ENCODE measurements around the gene MIGA2. TPM values are rescaled to one million over a fixed set of nuclear protein-coding genes. Genes with fewer than 3 reads are reported as not detected.
"Not testable (repeated sequence)": the region's sequence is repeated elsewhere in the genome, so short reads cannot be mapped to it uniquely, and the experiment has no call there.

MIGA2 gene
- total and polyA plus RNA-seq, 5 donors from 2014 or later, result 6.3 to 48.5 (median 7.8) TPM

DNA sequence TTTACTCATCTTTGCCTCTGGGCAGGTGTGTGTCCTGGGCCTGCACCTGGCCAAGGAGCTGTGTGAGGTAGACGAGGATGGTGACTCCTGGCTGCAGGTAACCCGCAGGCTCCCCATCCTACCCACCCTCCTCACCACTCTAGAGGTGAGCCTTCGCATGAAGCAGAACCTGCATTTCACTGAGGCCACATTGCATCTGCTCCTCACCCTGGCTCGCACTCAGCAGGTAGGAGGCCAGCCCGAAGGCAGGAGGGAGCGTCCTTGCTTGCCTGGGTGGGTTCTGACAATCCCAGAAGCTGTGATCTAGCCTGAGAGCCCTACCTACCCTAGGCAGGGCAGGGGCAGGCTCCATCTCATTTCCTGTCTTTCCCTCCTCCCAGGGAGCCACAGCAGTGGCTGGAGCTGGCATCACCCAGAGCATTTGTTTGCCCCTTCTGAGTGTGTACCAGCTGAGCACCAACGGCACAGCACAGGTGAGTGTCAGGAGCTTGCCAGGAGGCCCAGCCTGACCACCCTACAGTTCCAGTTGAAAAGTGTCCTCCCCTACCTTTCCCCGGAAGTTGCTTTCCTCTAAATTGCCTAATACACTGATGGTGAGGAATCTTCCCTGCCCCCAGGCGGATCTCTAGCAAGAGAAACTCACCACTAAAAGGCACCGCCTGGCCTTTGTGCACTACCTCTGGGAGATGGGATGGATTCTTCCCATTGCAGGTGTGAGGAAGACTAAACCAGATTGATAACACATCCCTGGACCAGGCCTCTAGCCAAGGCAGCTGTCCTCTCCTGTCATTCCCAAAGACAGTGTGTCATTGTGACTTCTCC, 34.7 kb upstream of the MIGA2 start:
- H3K9me3 Mint-ChIP-seq, result no peaks in the 10 kb centered on the region
- Histone ChIP-seq H3K4me1 (ENCODE audit: control insufficient read depth, insufficient read depth, low read length, poor library complexity, severe bottlenecking) (no peaks in the 10 kb centered on the region), H3K9me3 (ENCODE audit: control insufficient read depth in 2 of 2, low read length in 2 of 2) (no peaks in the 10 kb centered on the region), H3K27me3 (ENCODE audit: control insufficient read depth, insufficient read depth, low read length) (no peaks in the 10 kb centered on the region), H3K4me3 (ENCODE audit: low read depth, low read length) (no peak overlapping the region), H3K36me3 (ENCODE audit: control insufficient read depth, insufficient read depth, low read length) (peaks cover 80% of the 10 kb centered on the region), H3K27ac (ENCODE audit: insufficient read depth, low read length, poor library complexity, severe bottlenecking) (no peak overlapping the region)
- H3K4me3 Mint-ChIP-seq, result no peak overlapping the region
- peaks cover 0 to 3% (median 1%) of the 10 kb centered on the region in 4 donors for H3K4me1 Mint-ChIP-seq
- ATAC-seq (ENCODE audit: low read depth in 2 of 2), result no peak
- H3K27ac Mint-ChIP-seq, result peak overlapping the region in 1 of 3 donors; percentile 25
- DNase-seq, result no peak
- peaks cover 48% of the 10 kb centered on the region for H3K36me3 Mint-ChIP-seq
- H3K27me3 Mint-ChIP-seq, result no peaks in the 10 kb centered on the region

DNA sequence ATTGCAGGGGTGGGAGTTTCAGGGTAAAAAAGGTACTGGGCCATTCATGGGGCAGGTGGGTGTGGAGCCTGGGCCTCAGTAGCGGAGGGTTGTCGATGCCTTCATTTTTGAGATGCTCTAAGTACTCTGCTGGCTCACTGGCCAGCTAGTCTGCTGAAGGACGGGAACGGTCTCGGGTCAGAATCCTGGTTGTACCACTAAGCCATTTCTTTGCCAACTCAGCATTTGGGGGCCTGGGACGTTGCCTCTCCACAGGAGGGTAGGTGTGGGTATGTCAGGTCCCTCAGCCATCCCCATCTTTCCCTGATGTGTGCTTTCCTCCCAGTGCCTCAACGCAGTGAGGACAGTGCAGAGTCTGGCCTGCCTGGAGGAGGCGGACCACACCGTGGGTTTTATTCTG, 33.4 kb upstream of the MIGA2 start:
- no peaks in the 10 kb centered on the region for H3K4me1 ChIP-seq (ENCODE audit: control insufficient read depth, insufficient read depth, low read length, poor library complexity, severe bottlenecking)
- H3K9me3 Mint-ChIP-seq, result no peaks in the 10 kb centered on the region
- peaks cover 0 to 2% (median 0%) of the 10 kb centered on the region in 4 donors for H3K4me1 Mint-ChIP-seq
- H3K36me3 ChIP-seq (ENCODE audit: control insufficient read depth, insufficient read depth, low read length), result peaks cover 80% of the 10 kb centered on the region
- no peaks in the 10 kb centered on the region for H3K27me3 ChIP-seq (ENCODE audit: control insufficient read depth, insufficient read depth, low read length)
- ATAC-seq (ENCODE audit: low read depth in 2 of 2), result no peak
- DNase-seq, result no peak
- H3K27ac Mint-ChIP-seq, result peak overlapping the region in 1 of 3 donors; percentile 10
- no peak overlapping the region for H3K4me3 ChIP-seq (ENCODE audit: low read depth, low read length)
- H3K27ac ChIP-seq (ENCODE audit: insufficient read depth, low read length, poor library complexity, severe bottlenecking), result no peak overlapping the region
- H3K4me3 Mint-ChIP-seq, result no peak overlapping the region
- no peaks in the 10 kb centered on the region for H3K27me3 Mint-ChIP-seq
- no peaks in the 10 kb centered on the region for H3K9me3 ChIP-seq (ENCODE audit: control insufficient read depth in 2 of 2, low read length in 2 of 2)
- peaks cover 45% of the 10 kb centered on the region for H3K36me3 Mint-ChIP-seq

DNA sequence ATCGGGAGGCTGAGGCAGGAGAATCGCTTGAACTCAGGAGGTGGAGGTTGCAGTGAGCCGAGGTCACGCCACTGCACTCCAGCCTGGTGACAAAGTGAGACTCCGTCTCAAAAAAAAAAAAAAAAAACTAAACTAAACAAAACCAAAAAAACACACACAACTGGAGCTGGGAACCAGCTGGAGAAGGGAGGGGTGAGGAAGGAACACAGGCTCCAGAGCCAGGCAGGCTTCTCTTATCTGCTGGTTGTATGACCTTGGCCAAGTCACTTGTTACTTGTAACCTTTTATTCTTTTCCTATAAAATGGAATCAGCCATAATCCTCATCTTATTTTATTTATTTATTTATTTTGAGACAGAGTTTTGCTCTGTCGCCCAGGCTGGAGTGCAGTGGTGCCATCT, 32.3 kb upstream of the MIGA2 start:
- not testable (repeated sequence) for DNase-seq; H3K27ac Mint-ChIP-seq; H3K27me3 Mint-ChIP-seq; H3K4me3 Mint-ChIP-seq; H3K4me1 ChIP-seq (ENCODE audit: control insufficient read depth, insufficient read depth, low read length, poor library complexity, severe bottlenecking); H3K4me1 Mint-ChIP-seq; H3K9me3 Mint-ChIP-seq; H3K4me3 ChIP-seq (ENCODE audit: low read depth, low read length); ATAC-seq (ENCODE audit: low read depth in 2 of 2); H3K27me3 ChIP-seq (ENCODE audit: control insufficient read depth, insufficient read depth, low read length); H3K27ac ChIP-seq (ENCODE audit: insufficient read depth, low read length, poor library complexity, severe bottlenecking); H3K9me3 ChIP-seq (ENCODE audit: control insufficient read depth in 2 of 2, low read length in 2 of 2)
- H3K36me3 ChIP-seq (ENCODE audit: control insufficient read depth, insufficient read depth, low read length), result peaks cover 71% of the 10 kb centered on the region
- peaks cover 42% of the 10 kb centered on the region for H3K36me3 Mint-ChIP-seq

DNA sequence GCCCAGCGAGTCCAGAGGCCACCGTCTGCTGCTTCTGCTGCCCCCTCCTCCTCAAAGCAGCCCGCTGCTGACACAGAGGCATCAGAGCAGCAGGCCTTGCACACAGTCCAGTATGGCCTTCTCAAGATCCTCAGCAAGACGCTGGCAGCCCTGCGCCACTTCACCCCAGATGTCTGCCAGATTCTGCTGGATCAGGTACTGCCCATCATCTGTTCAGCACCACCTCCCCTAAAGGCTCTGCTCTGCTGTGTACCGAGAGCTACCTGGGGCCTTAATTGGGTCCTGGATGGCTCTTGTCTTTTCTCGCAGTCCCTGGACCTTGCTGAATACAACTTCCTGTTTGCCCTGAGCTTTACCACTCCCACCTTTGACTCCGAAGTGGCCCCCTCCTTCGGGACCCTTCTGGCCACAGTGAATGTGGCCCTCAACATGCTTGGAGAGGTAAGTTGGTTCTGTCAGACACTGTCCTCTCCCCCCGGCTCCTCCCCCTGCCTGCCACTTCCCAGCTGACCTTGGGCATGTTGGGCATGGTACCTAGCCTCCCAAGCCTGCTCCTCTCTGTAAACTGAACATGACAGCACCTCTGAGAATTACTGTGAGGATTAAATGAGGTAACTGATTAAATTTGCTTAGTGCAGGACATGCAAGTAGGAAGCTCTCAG, 31.0 kb upstream of the MIGA2 start:
- Mint-ChIP-seq H3K4me3 (no peak overlapping the region), H3K36me3 (peaks cover 34% of the 10 kb centered on the region), H3K27ac (no peak overlapping the region), H3K4me1 (peaks cover 0 to 2% (median 0%) of the 10 kb centered on the region in 4 donors), H3K27me3 (no peaks in the 10 kb centered on the region), H3K9me3 (no peaks in the 10 kb centered on the region)
- H3K36me3 ChIP-seq (ENCODE audit: control insufficient read depth, insufficient read depth, low read length), result peaks cover 60% of the 10 kb centered on the region
- no peaks in the 10 kb centered on the region for H3K4me1 ChIP-seq (ENCODE audit: control insufficient read depth, insufficient read depth, low read length, poor library complexity, severe bottlenecking)
- no peak overlapping the region for H3K27ac ChIP-seq (ENCODE audit: insufficient read depth, low read length, poor library complexity, severe bottlenecking)
- DNase-seq, result no peak
- H3K27me3 ChIP-seq (ENCODE audit: control insufficient read depth, insufficient read depth, low read length), result no peaks in the 10 kb centered on the region
- H3K9me3 ChIP-seq (ENCODE audit: control insufficient read depth in 2 of 2, low read length in 2 of 2), result no peaks in the 10 kb centered on the region
- no peak for ATAC-seq (ENCODE audit: low read depth in 2 of 2)
- no peak overlapping the region for H3K4me3 ChIP-seq (ENCODE audit: low read depth, low read length)

DNA sequence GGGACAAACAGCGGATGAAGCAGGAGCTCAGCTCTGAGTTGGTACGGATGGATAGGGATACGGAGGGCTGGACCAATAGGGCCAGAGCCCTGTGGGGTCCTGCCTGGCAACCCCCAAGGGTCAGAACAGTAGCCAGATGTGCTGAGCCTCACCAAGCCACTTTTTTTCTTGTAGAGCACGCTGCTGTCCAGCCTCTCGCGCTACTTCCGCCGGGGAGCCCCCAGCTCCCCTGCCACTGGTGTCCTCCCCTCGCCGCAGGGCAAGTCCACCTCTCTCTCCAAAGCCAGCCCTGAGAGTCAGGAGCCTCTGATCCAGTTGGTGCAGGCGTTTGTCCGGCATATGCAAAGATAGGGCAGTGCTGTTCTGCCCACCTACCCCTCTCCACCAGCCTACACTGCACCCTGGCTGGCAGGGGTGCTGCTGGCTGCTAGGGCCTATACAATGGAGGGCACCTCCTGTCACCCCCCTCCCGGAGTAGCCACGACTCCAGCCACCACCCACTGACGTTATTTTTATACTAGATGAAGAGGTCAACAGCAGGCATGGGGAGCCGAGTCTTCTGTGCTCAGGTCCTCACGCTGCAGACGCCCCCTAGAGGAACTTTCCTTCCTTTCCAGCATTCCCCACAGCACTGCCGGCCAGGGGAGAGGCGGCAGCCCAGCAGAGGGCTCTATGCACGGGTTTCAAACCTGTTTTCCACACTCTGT, 29.9 kb upstream of the MIGA2 start:
- Histone ChIP-seq H3K4me1 (ENCODE audit: control insufficient read depth, insufficient read depth, low read length, poor library complexity, severe bottlenecking) (no peaks in the 10 kb centered on the region), H3K27me3 (ENCODE audit: control insufficient read depth, insufficient read depth, low read length) (no peaks in the 10 kb centered on the region), H3K4me3 (ENCODE audit: low read depth, low read length) (no peak overlapping the region), H3K27ac (ENCODE audit: insufficient read depth, low read length, poor library complexity, severe bottlenecking) (no peak overlapping the region), H3K9me3 (ENCODE audit: control insufficient read depth in 2 of 2, low read length in 2 of 2) (no peaks in the 10 kb centered on the region), H3K36me3 (ENCODE audit: control insufficient read depth, insufficient read depth, low read length) (peaks cover 52% of the 10 kb centered on the region)
- peaks cover 27% of the 10 kb centered on the region for H3K36me3 Mint-ChIP-seq
- no peaks in the 10 kb centered on the region for H3K27me3 Mint-ChIP-seq
- H3K4me3 Mint-ChIP-seq, result no peak overlapping the region
- DNase-seq (peak in 2 of 3 donors; percentile 41 to 57), ATAC-seq (ENCODE audit: low read depth in 2 of 2) (peak; percentile 57 to 61)
- peaks cover 0 to 2% (median 0%) of the 10 kb centered on the region in 4 donors for H3K4me1 Mint-ChIP-seq
- peak overlapping the region in 1 of 3 donors; percentile 40 for H3K27ac Mint-ChIP-seq
- no peaks in the 10 kb centered on the region for H3K9me3 Mint-ChIP-seq

DNA sequence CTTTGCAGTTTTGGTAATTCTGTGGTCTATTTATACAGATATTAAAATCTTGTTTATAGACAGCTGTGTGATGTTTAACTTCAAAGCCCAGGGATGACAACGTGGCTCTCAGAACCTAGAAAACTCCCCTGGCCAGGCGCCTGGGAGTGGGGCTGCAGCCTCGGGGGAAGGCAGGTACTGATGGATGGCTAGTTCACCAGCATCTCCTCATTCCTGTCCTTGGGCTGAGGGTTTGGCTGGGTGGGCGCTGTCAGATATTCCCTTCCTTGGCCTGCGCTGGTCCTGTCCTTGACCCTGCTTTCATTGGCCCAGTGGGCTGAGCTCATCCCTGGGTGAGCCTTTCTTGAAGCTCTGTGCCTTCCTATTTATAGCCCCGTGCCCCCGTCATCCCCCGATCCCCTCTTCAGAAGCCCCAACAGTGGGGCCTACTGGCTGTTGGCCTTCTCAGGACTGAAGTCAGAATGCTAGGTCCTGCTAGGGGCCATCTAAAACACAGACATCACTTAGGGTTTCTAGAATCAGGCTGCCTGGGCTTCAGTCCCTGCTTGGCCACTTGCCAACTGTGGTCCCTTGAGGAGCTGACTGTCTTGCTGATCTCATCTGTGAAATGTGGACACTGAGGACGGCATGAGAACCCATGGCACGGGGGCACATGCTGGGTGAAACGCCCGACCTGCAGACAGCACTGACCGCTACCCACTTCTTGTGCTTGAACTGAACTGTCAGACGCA, 29.2 kb upstream of the MIGA2 start:
- no peak overlapping the region for H3K27ac ChIP-seq (ENCODE audit: insufficient read depth, low read length, poor library complexity, severe bottlenecking)

DNA sequence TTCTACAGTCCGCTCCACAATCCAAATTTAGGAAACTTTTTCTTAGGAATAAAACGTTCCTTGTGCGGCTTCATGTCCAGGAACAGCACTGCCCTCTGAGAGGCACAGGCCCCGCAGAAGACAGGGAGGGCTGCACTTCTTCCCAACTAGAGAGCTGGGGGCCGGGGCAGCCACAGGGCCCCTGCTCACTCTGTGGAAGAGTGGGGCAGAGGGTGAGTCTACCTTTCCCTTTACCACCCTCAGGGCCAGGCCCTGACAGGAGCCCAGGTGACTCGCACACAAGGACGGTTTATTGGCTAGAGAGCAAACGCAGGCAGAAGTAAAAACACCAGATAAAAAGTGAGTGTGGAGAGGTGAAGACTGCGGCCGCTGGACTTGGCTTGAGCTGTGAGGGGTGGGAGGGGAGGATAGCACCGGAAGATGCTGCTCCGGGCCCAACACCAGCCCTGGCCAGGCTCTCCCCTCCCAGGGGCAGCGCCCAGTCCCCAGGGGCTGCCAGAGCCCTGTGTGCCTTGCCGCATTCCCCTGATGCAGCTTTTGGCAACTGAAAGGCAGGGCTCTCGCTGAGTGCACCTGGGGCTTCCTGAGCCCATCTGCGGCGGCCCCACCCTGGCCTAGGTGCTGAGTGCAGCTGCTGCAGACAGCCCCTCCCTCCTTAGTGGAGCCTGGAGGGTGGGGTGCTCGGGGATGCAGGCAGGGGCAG, 28.5 kb upstream of the MIGA2 start:
- no peaks in the 10 kb centered on the region for H3K27me3 ChIP-seq (ENCODE audit: control insufficient read depth, insufficient read depth, low read length)

More for the DNA sequence above, 29.2 kb upstream of the MIGA2 start:
- Mint-ChIP-seq H3K27me3 (no peaks in the 10 kb centered on the region), H3K4me1 (peaks cover 0 to 2% (median 0%) of the 10 kb centered on the region in 4 donors), H3K36me3 (peaks cover 21% of the 10 kb centered on the region), H3K27ac (no peak overlapping the region), H3K4me3 (no peak overlapping the region), H3K9me3 (no peaks in the 10 kb centered on the region)
- Histone ChIP-seq H3K4me1 (ENCODE audit: control insufficient read depth, insufficient read depth, low read length, poor library complexity, severe bottlenecking) (no peaks in the 10 kb centered on the region), H3K27me3 (ENCODE audit: control insufficient read depth, insufficient read depth, low read length) (no peaks in the 10 kb centered on the region), H3K9me3 (ENCODE audit: control insufficient read depth in 2 of 2, low read length in 2 of 2) (no peaks in the 10 kb centered on the region), H3K36me3 (ENCODE audit: control insufficient read depth, insufficient read depth, low read length) (peaks cover 46% of the 10 kb centered on the region), H3K4me3 (ENCODE audit: low read depth, low read length) (no peak overlapping the region)
- DNase-seq, result no peak
- ATAC-seq (ENCODE audit: low read depth in 2 of 2), result no peak

More for the DNA sequence above, 28.5 kb upstream of the MIGA2 start:
- Mint-ChIP-seq H3K4me1 (peaks cover 0 to 2% (median 0%) of the 10 kb centered on the region in 4 donors), H3K27me3 (no peaks in the 10 kb centered on the region), H3K36me3 (peaks cover 18% of the 10 kb centered on the region), H3K27ac (no peak overlapping the region), H3K9me3 (no peaks in the 10 kb centered on the region), H3K4me3 (no peak overlapping the region)
- ATAC-seq (ENCODE audit: low read depth in 2 of 2) (no peak), DNase-seq (no peak)
- no peak overlapping the region for H3K27ac ChIP-seq (ENCODE audit: insufficient read depth, low read length, poor library complexity, severe bottlenecking)
- H3K36me3 ChIP-seq (ENCODE audit: control insufficient read depth, insufficient read depth, low read length), result peaks cover 45% of the 10 kb centered on the region
- H3K4me3 ChIP-seq (ENCODE audit: low read depth, low read length), result no peak overlapping the region
- H3K4me1 ChIP-seq (ENCODE audit: control insufficient read depth, insufficient read depth, low read length, poor library complexity, severe bottlenecking), result no peaks in the 10 kb centered on the region
- H3K9me3 ChIP-seq (ENCODE audit: control insufficient read depth in 2 of 2, low read length in 2 of 2), result no peaks in the 10 kb centered on the region

All from CD4-positive, CD25-positive, alpha-beta regulatory T cell (primary cell).